GM23338 (cell line): ENCODE data around the gene TIMP3. TPM values are rescaled to one million over a fixed set of nuclear protein-coding genes. Genes with fewer than 3 reads are reported as not detected.

Source experiments
- ATAC-seq: fragments of 200-7000 bp; cut with Tn5 transposase; 3 replicates; pipeline ENCODE4 v1.9.1; 2020
- DNase-seq: peaks from one replicate; pipeline ENCODE4 v3.0.0-alpha.2; 2015; ENCODE audit warnings: low spot score
- H2AFZ ChIP-seq: fragments of 200-600 bp; sonication (generic); 2 replicates; pipeline ENCODE4 v1.8.0; 2016; ENCODE audit warnings: antibody characterized with exemption, mild to moderate bottlenecking, moderate library complexity
- H3F3A ChIP-seq: fragments of 200-600 bp; sonication (generic); replicated peaks from 2 replicates; pipeline ENCODE4 v1.8.0; 2017; ENCODE audit warnings: antibody characterized with exemption, mixed run types, low read depth
- H3K27ac ChIP-seq: fragments of 200-600 bp; sonication (generic); 2 replicates; pipeline ENCODE4 v1.6.1; 2016; ENCODE audit warnings: low read depth
- H3K27me3 ChIP-seq: fragments of 200-600 bp; sonication (generic); 2 replicates; pipeline ENCODE4 v1.8.0; 2016; ENCODE audit warnings: mild to moderate bottlenecking, mixed run types, moderate library complexity; ENCODE audit not compliant: insufficient read depth
- H3K36me3 ChIP-seq: fragments of 200-600 bp; sonication (generic); 2 replicates; pipeline ENCODE4 v1.8.0; 2016; ENCODE audit warnings: mild to moderate bottlenecking; ENCODE audit not compliant: insufficient read depth
- H3K4me1 ChIP-seq: fragments of 200-600 bp; sonication (generic); 2 replicates; pipeline ENCODE4 v1.8.0; 2016; ENCODE audit warnings: mild to moderate bottlenecking, moderate library complexity; ENCODE audit not compliant: insufficient read depth
- H3K4me2 ChIP-seq: fragments of 200-600 bp; sonication (generic); 2 replicates; pipeline ENCODE4 v1.7.1; 2017; ENCODE audit warnings: mixed run types
- H3K4me3 ChIP-seq: fragments of 200-600 bp; sonication (generic); 2 replicates; pipeline ENCODE4 v1.6.1; 2016; ENCODE audit warnings: mixed run types
- H3K79me2 ChIP-seq: fragments of 200-600 bp; sonication (generic); replicated peaks from 2 replicates; pipeline ENCODE4 v1.8.0; 2017; ENCODE audit warnings: mild to moderate bottlenecking; ENCODE audit not compliant: insufficient read depth
- H3K9me2 ChIP-seq: fragments of 200-600 bp; sonication (generic); 2 replicates; pipeline ENCODE4 v1.8.0; 2017; ENCODE audit not compliant: insufficient read depth
- H4K20me1 ChIP-seq: fragments of 200-600 bp; sonication (generic); replicated peaks from 2 replicates; pipeline ENCODE4 v1.8.0; 2017; ENCODE audit warnings: mild to moderate bottlenecking; ENCODE audit not compliant: insufficient read depth
- H3K27ac Mint-ChIP-seq: 2 replicates; pipeline ENCODE4 v1.8.0; 2020; ENCODE audit warnings: inconsistent platforms, mild to moderate bottlenecking, moderate library complexity, mixed read lengths
- H3K27me3 Mint-ChIP-seq: 3 replicates; pipeline ENCODE4 v1.8.0; 2022; ENCODE audit warnings: low read depth, mild to moderate bottlenecking, moderate library complexity, mixed read lengths, inconsistent platforms; ENCODE audit not compliant: insufficient read depth, poor library complexity
- H3K36me3 Mint-ChIP-seq: 3 replicates; pipeline ENCODE4 v1.8.0; 2021; ENCODE audit warnings: low read depth, mild to moderate bottlenecking, inconsistent platforms, moderate library complexity, mixed read lengths
- H3K4me1 Mint-ChIP-seq: 3 replicates; pipeline ENCODE4 v1.8.0; 2020; ENCODE audit warnings: mild to moderate bottlenecking, inconsistent platforms, mixed read lengths
- H3K4me3 Mint-ChIP-seq: 3 replicates; pipeline ENCODE4 v1.8.0; 2021; ENCODE audit warnings: moderate library complexity, mild to moderate bottlenecking, inconsistent platforms, mixed read lengths
- H3K9me3 Mint-ChIP-seq: 3 replicates; pipeline ENCODE4 v1.8.0; 2020; ENCODE audit warnings: moderate library complexity, mild to moderate bottlenecking, inconsistent platforms, mixed read lengths
- CREB1 ChIP-seq: fragments of 250-450 bp; sonication (Bioruptor Pico); IDR thresholded peaks from 2 replicates; pipeline ENCODE4 v1.5.0; 2020; ENCODE audit warnings: low read depth, mild to moderate bottlenecking, moderate library complexity
- EZH2phosphoT487 ChIP-seq: fragments of 200-600 bp; sonication (generic); IDR thresholded peaks from one replicate; pipeline ENCODE4 v1.8.1; 2018; ENCODE audit warnings: antibody characterized with exemption; ENCODE audit not compliant: unreplicated experiment
- NANOG ChIP-seq: IDR thresholded peaks from 2 replicates; pipeline ENCODE4 v1.6.1; 2016; ENCODE audit warnings: antibody characterized with exemption, borderline replicate concordance
- ZNF114 ChIP-seq: fragments of 250-450 bp; sonication (Bioruptor Pico); IDR thresholded peaks from 2 replicates; pipeline ENCODE4 v1.5.0; 2020; ENCODE audit warnings: mild to moderate bottlenecking, moderate library complexity
- polyA plus RNA-seq: library from polyadenylated mRNA; unstranded; fragments of >200 nt; fragmentation: Nextera tagmentation; extraction: Ambion mirVana; gene quantifications from 2 replicates; pipeline ENCODE4 v1.2.1, GENCODE V29; 2016
- total RNA-seq: library from RNA; depleted of rRNA; stranded (reverse); fragments of >200 nt; shearing (Covaris generic); gene quantifications from 2 replicates; pipeline ENCODE4 v1.2.3, GENCODE V29; 2014
- TF ChIP-seq, protein P1 (sequence below), 2 experiments: fragments of 200-600 bp in 1 of 2; sonication (generic) in 1 of 2; conservative IDR thresholded peaks; 2 replicates each; pipeline versions ENCODE4 v1.5.1 to v1.6.1; 2016 to 2017; ENCODE audit warnings: antibody characterized with exemption in 2 of 2, low read depth in 2 of 2, mild to moderate bottlenecking in 2 of 2, moderate library complexity in 1 of 2
- TF ChIP-seq, protein P2 (sequence below): fragments of 250-450 bp; sonication (Bioruptor Pico); IDR thresholded peaks from 2 replicates; pipeline ENCODE4 v1.5.0; 2020; ENCODE audit warnings: mild to moderate bottlenecking, moderate library complexity

The TIMP3 gene
- total and polyA plus RNA-seq, 2 experiments from 2014 or later, result 1.4 to 4.3 TPM

DNA sequence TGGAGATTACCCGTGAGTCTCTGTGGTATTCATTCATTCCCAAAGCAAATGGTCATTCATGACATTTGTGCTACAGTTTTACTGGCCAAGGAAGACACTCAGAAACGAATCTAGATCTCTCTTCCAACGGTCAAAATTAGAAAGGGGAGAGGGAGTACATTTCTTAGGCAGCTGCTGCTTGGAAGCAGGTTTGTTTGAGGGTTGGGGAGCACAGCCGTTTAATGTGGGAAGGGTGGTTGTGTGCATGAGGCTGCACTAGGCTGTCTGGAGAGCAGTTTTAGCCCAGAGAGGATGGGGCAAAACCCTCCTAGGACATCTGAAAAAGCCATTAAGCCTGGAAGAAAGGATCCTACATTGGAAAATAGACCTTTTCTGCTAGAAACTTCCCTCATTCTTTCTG is 29.7 kb upstream of the TIMP3 start:
- Histone ChIP-seq H3K79me2 (no peaks in the 10 kb centered on the region), H3K36me3 (no peaks in the 10 kb centered on the region), H3K27ac (no peak overlapping the region), H3K4me2 (no peak overlapping the region), H3K9me2 (no peaks in the 10 kb centered on the region; the same call in 1 of the 2 replicates), H2AFZ (no peak overlapping the region), H4K20me1 (peaks cover 8% of the 10 kb centered on the region; the same call in 1 of the 2 replicates), H3K27me3 (no peaks in the 10 kb centered on the region), H3F3A (no peaks in the 10 kb centered on the region), H3K4me1 (no peaks in the 10 kb centered on the region), H3K4me3 (no peak overlapping the region)
- DNase-seq (no peak), ATAC-seq (no peak)
- no peaks in the 10 kb centered on the region for H3K4me1 Mint-ChIP-seq
- H3K4me3 Mint-ChIP-seq, result no peak overlapping the region
- peaks cover 3% of the 10 kb centered on the region for H3K27me3 Mint-ChIP-seq
- no peaks in the 10 kb centered on the region for H3K9me3 Mint-ChIP-seq
- H3K27ac Mint-ChIP-seq, result no peak overlapping the region
- TF ChIP-seq EZH2phosphoT487 (no peak), CREB1 (CRISPR knock-in tag) (no peak), ZNF114 (no peak), NANOG (no peak)
- TF ChIP-seq, protein P1, sequence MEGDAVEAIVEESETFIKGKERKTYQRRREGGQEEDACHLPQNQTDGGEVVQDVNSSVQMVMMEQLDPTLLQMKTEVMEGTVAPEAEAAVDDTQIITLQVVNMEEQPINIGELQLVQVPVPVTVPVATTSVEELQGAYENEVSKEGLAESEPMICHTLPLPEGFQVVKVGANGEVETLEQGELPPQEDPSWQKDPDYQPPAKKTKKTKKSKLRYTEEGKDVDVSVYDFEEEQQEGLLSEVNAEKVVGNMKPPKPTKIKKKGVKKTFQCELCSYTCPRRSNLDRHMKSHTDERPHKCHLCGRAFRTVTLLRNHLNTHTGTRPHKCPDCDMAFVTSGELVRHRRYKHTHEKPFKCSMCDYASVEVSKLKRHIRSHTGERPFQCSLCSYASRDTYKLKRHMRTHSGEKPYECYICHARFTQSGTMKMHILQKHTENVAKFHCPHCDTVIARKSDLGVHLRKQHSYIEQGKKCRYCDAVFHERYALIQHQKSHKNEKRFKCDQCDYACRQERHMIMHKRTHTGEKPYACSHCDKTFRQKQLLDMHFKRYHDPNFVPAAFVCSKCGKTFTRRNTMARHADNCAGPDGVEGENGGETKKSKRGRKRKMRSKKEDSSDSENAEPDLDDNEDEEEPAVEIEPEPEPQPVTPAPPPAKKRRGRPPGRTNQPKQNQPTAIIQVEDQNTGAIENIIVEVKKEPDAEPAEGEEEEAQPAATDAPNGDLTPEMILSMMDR (conservative IDR thresholded peaks at IDR 0.05; ENCODE audit: low read depth in 2 of 2), result no peak
- TF ChIP-seq, protein P2, sequence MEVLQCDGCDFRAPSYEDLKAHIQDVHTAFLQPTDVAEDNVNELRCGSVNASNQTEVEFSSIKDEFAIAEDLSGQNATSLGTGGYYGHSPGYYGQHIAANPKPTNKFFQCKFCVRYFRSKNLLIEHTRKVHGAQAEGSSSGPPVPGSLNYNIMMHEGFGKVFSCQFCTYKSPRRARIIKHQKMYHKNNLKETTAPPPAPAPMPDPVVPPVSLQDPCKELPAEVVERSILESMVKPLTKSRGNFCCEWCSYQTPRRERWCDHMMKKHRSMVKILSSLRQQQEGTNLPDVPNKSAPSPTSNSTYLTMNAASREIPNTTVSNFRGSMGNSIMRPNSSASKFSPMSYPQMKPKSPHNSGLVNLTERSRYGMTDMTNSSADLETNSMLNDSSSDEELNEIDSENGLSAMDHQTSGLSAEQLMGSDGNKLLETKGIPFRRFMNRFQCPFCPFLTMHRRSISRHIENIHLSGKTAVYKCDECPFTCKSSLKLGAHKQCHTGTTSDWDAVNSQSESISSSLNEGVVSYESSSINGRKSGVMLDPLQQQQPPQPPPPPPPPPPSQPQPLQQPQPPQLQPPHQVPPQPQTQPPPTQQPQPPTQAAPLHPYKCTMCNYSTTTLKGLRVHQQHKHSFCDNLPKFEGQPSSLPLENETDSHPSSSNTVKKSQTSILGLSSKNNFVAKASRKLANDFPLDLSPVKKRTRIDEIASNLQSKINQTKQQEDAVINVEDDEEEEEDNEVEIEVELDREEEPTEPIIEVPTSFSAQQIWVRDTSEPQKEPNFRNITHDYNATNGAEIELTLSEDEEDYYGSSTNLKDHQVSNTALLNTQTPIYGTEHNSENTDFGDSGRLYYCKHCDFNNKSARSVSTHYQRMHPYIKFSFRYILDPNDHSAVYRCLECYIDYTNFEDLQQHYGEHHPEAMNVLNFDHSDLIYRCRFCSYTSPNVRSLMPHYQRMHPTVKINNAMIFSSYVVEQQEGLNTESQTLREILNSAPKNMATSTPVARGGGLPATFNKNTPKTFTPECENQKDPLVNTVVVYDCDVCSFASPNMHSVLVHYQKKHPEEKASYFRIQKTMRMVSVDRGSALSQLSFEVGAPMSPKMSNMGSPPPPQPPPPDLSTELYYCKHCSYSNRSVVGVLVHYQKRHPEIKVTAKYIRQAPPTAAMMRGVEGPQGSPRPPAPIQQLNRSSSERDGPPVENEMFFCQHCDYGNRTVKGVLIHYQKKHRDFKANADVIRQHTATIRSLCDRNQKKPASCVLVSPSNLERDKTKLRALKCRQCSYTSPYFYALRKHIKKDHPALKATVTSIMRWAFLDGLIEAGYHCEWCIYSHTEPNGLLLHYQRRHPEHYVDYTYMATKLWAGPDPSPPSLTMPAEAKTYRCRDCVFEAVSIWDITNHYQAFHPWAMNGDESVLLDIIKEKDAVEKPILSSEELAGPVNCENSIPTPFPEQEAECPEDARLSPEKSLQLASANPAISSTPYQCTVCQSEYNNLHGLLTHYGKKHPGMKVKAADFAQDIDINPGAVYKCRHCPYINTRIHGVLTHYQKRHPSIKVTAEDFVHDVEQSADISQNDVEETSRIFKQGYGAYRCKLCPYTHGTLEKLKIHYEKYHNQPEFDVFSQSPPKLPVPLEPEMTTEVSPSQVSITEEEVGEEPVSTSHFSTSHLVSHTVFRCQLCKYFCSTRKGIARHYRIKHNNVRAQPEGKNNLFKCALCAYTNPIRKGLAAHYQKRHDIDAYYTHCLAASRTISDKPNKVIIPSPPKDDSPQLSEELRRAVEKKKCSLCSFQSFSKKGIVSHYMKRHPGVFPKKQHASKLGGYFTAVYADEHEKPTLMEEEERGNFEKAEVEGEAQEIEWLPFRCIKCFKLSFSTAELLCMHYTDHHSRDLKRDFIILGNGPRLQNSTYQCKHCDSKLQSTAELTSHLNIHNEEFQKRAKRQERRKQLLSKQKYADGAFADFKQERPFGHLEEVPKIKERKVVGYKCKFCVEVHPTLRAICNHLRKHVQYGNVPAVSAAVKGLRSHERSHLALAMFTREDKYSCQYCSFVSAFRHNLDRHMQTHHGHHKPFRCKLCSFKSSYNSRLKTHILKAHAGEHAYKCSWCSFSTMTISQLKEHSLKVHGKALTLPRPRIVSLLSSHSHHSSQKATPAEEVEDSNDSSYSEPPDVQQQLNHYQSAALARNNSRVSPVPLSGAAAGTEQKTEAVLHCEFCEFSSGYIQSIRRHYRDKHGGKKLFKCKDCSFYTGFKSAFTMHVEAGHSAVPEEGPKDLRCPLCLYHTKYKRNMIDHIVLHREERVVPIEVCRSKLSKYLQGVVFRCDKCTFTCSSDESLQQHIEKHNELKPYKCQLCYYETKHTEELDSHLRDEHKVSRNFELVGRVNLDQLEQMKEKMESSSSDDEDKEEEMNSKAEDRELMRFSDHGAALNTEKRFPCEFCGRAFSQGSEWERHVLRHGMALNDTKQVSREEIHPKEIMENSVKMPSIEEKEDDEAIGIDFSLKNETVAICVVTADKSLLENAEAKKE (CRISPR knock-in tag), result no peak
- H3K36me3 Mint-ChIP-seq, result no peaks in the 10 kb centered on the region
